Right atrium auricular region (tissue), 2 donors: ENCODE results near the gene CNTFR. TPM values are rescaled to one million over a fixed set of nuclear protein-coding genes. Genes with fewer than 3 reads are reported as not detected.
A peak's percentile ranks its signal among the peaks of the same experiment; 100 is the strongest.

Experiments
- DNase-seq: peaks from one replicate; pipeline ENCODE4 v3.0.0-alpha.2; 2019; ENCODE audit warnings: low spot score
- H3K27ac ChIP-seq, 2 donors: fragments of 200-600 bp; sonication (generic); 1 replicate in 1 of 2; 2 replicates in 1 of 2; pipeline ENCODE4 v1.5.1; 2016 to 2019
- H3K27me3 ChIP-seq, 2 donors: fragments of 200-600 bp; sonication (generic); one replicate each; pipeline versions ENCODE4 v1.5.1 to v1.6.0; 2017 to 2019
- H3K36me3 ChIP-seq: fragments of 200-600 bp; sonication (generic); one replicate; pipeline ENCODE4 v1.5.1; 2016
- H3K4me1 ChIP-seq, 2 donors: fragments of 200-600 bp; sonication (generic); one replicate each; pipeline versions ENCODE4 v1.5.1 to v1.6.0; 2017 to 2019
- H3K4me3 ChIP-seq, 2 donors: fragments of 200-600 bp; sonication (generic); 1 replicate in 1 of 2; 2 replicates in 1 of 2; pipeline ENCODE4 v1.5.1; 2017 to 2019; ENCODE audit warnings: mild to moderate bottlenecking in 1 of 2, moderate library complexity in 1 of 2
- H3K9me3 ChIP-seq, 2 donors: fragments of 200-600 bp; sonication (generic); one replicate each; pipeline ENCODE4 v1.5.1; 2019
- CTCF ChIP-seq, 2 donors: fragments of 200-600 bp; sonication (generic); IDR thresholded peaks; one replicate each; pipeline ENCODE4 v1.5.1; 2019; ENCODE audit warnings: antibody characterized with exemption in 2 of 2
- total RNA-seq, 2 donors: library from RNA; depleted of rRNA; stranded (reverse); fragments of >200 nt; gene quantifications; one replicate each; pipeline ENCODE4 v1.1.0, GENCODE V29; 2016

CNTFR gene
- total RNA-seq, 2 donors from 2014 or later: 6.6 to 23.3 TPM

- no peak overlapping the region for H3K27ac ChIP-seq
- H3K36me3 ChIP-seq: no peaks in the 10 kb centered on the region
- H3K4me3 ChIP-seq: no peak overlapping the region
- H3K4me1 ChIP-seq: no peaks in the 10 kb centered on the region
- no peaks in the 10 kb centered on the region for H3K9me3 ChIP-seq
- no peak for TF ChIP-seq CTCF (IDR thresholded peaks at IDR 0.05)
- no peak for DNase-seq
- no peaks in the 10 kb centered on the region for H3K27me3 ChIP-seq
Measured at GRCh38 chr9:34552986-34553385, 36.5 kb downstream of the CNTFR start.

- Histone ChIP-seq H3K4me1 (no peaks in the 10 kb centered on the region), H3K4me3 (no peak overlapping the region), H3K27me3 (no peaks in the 10 kb centered on the region), H3K36me3 (no peaks in the 10 kb centered on the region), H3K9me3 (no peaks in the 10 kb centered on the region), H3K27ac (no peak overlapping the region)
- TF ChIP-seq CTCF (IDR thresholded peaks at IDR 0.05): no peak
- DNase-seq: no peak
Measured at GRCh38 chr9:34552606-34552981, 36.9 kb downstream of the CNTFR start.

GRCh38 chr9:34551751-34552605 is 37.5 kb downstream of the CNTFR start:
- no peak for TF ChIP-seq CTCF (IDR thresholded peaks at IDR 0.05)
- Histone ChIP-seq H3K27ac (no peak overlapping the region), H3K4me3 (no peak overlapping the region), H3K27me3 (no peaks in the 10 kb centered on the region), H3K9me3 (no peaks in the 10 kb centered on the region), H3K36me3 (no peaks in the 10 kb centered on the region), H3K4me1 (no peaks in the 10 kb centered on the region)
- peak; percentile 50 for DNase-seq

- no peaks in the 10 kb centered on the region for H3K27me3 ChIP-seq
- no peaks in the 10 kb centered on the region for H3K36me3 ChIP-seq
- no peak for TF ChIP-seq CTCF (IDR thresholded peaks at IDR 0.05)
- DNase-seq: peak; percentile 53
- H3K4me3 ChIP-seq: no peak overlapping the region
- H3K27ac ChIP-seq: no peak overlapping the region
- no peaks in the 10 kb centered on the region for H3K9me3 ChIP-seq
- H3K4me1 ChIP-seq: no peaks in the 10 kb centered on the region
Measured at GRCh38 chr9:34550681-34551270, 38.7 kb downstream of the CNTFR start.

GRCh38 chr9:34550016-34550680 is 39.4 kb downstream of the CNTFR start:
- H3K36me3 ChIP-seq: no peaks in the 10 kb centered on the region
- no peaks in the 10 kb centered on the region for H3K4me1 ChIP-seq
- DNase-seq: peak; percentile 57
- H3K27ac ChIP-seq: no peak overlapping the region
- H3K9me3 ChIP-seq: no peaks in the 10 kb centered on the region
- no peak overlapping the region for H3K4me3 ChIP-seq
- no peaks in the 10 kb centered on the region for H3K27me3 ChIP-seq
- no peak for TF ChIP-seq CTCF (IDR thresholded peaks at IDR 0.05)
